HFFc6 (cell line): ENCODE data around the gene POU3F3. TPM values are rescaled to one million over a fixed set of nuclear protein-coding genes. Genes with fewer than 3 reads are reported as not detected.

Experiments
- DNase-seq: peaks from one replicate; pipeline ENCODE4 v3.0.0-alpha.2; 2018
- H3K27ac Mint-ChIP-seq: 2 replicates; pipeline ENCODE4 v1.8.0; 2020; ENCODE audit warnings: mild to moderate bottlenecking, mixed read lengths
- H3K27me3 Mint-ChIP-seq: 2 replicates; pipeline ENCODE4 v1.8.0; 2021; ENCODE audit warnings: mild to moderate bottlenecking, moderate library complexity, mixed read lengths; ENCODE audit not compliant: insufficient read depth
- H3K36me3 Mint-ChIP-seq: 2 replicates; pipeline ENCODE4 v1.8.0; 2021; ENCODE audit warnings: low read depth, mixed read lengths
- H3K4me1 Mint-ChIP-seq: 2 replicates; pipeline ENCODE4 v1.8.0; 2020; ENCODE audit warnings: low read depth, mixed read lengths
- H3K4me3 Mint-ChIP-seq: 2 replicates; pipeline ENCODE4 v1.8.0; 2020; ENCODE audit warnings: mild to moderate bottlenecking, moderate library complexity, mixed read lengths
- H3K9me3 Mint-ChIP-seq: 2 replicates; pipeline ENCODE4 v1.8.0; 2020; ENCODE audit warnings: mild to moderate bottlenecking, mixed read lengths
- CTCF ChIP-seq: fragments of 200-600 bp; sonication (generic); IDR thresholded peaks from 2 replicates; pipeline ENCODE4 v1.5.0; 2021; ENCODE audit warnings: antibody characterized with exemption, mild to moderate bottlenecking
- total RNA-seq, 6 experiments: library from RNA; stranded (reverse); fragmentation: NEBNext Ultra II Directional; extraction: Animal tissue kit (Norgen Biotek cat#: 25700); gene quantifications; 2 replicates in 1 of 6; 3 replicates in 5 of 6; pipeline ENCODE4 v1.2.3, GENCODE V29; 2021

POU3F3 gene
- total RNA-seq, 6 experiments from 2014 or later: not detected

- Mint-ChIP-seq H3K4me1 (no peaks in the 10 kb centered on the region), H3K27ac (no peak overlapping the region), H3K9me3 (peaks cover 46% of the 10 kb centered on the region), H3K4me3 (no peak overlapping the region), H3K36me3 (peaks cover 5% of the 10 kb centered on the region; the same call in 1 of the 2 replicates), H3K27me3 (no peaks in the 10 kb centered on the region)
- no peak for DNase-seq
- no peak for TF ChIP-seq CTCF
Observed at GRCh38 chr2:104820126-104820525, 33.8 kb upstream of the POU3F3 start.

- TF ChIP-seq CTCF: no peak
- no peak overlapping the region for H3K4me3 Mint-ChIP-seq
- H3K36me3 Mint-ChIP-seq: peaks cover 5% of the 10 kb centered on the region
- H3K27ac Mint-ChIP-seq: no peak overlapping the region
- H3K4me1 Mint-ChIP-seq: no peaks in the 10 kb centered on the region
- peaks cover 36% of the 10 kb centered on the region for H3K9me3 Mint-ChIP-seq
- DNase-seq: no peak
- no peaks in the 10 kb centered on the region for H3K27me3 Mint-ChIP-seq
Observed at GRCh38 chr2:104825124-104825865, 28.6 kb upstream of the POU3F3 start.

GRCh38 chr2:104826016-104826415 lies 27.9 kb upstream of the POU3F3 start:
- no peak for DNase-seq
- Mint-ChIP-seq H3K27me3 (no peaks in the 10 kb centered on the region), H3K36me3 (peaks cover 5% of the 10 kb centered on the region), H3K9me3 (peaks cover 31% of the 10 kb centered on the region), H3K4me3 (no peak overlapping the region), H3K27ac (no peak overlapping the region), H3K4me1 (no peaks in the 10 kb centered on the region)
- no peak for TF ChIP-seq CTCF

- no peak overlapping the region for H3K27ac Mint-ChIP-seq
- H3K4me1 Mint-ChIP-seq: no peaks in the 10 kb centered on the region
- no peak for TF ChIP-seq CTCF
- H3K9me3 Mint-ChIP-seq: peaks cover 5% of the 10 kb centered on the region
- H3K27me3 Mint-ChIP-seq: peaks cover 1% of the 10 kb centered on the region; the same call in 1 of the 2 replicates
- H3K4me3 Mint-ChIP-seq: no peak overlapping the region
- DNase-seq: no peak
- no peaks in the 10 kb centered on the region; the same call in 1 of the 2 replicates for H3K36me3 Mint-ChIP-seq
Observed at GRCh38 chr2:104831742-104832141, 22.2 kb upstream of the POU3F3 start.

GRCh38 chr2:104834431-104835153 lies 19.3 kb upstream of the POU3F3 start:
- Mint-ChIP-seq H3K27me3 (peaks cover 1% of the 10 kb centered on the region; the same call in 1 of the 2 replicates), H3K4me3 (no peak overlapping the region), H3K9me3 (no peaks in the 10 kb centered on the region; the same call in 1 of the 2 replicates), H3K27ac (no peak overlapping the region), H3K36me3 (no peaks in the 10 kb centered on the region), H3K4me1 (no peaks in the 10 kb centered on the region)
- no peak for DNase-seq
- TF ChIP-seq CTCF: no peak
